GM19099 (cell line): ENCODE results near the gene GUCY2D.

Experiments used
- POLR2A ChIP-seq: IDR thresholded peaks from 3 replicates; pipeline ENCODE4 v1.6.1; 2011; ENCODE audit warnings: low read depth; ENCODE audit not compliant: insufficient read length; ENCODE audit errors: extremely low read depth

The GUCY2D gene

DNA sequence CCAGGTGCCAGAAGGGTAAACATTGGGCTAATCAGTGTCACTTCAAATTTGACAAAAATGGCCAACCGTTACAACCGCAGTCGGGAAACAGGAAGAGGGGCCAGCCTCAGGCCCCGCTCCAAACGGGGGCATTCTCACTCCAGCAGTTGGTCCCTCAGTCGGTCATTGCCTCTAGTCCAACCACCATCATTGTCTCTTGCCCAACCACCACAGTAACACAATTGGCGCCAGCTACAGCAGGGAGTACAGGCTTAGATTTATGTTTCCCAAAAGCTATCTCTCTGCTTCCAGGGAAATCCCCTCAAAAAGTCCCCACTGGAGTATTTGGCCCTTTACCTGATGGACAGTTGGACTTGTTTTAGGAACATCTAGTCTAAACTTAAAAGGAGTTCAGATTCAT is 56.7 kb downstream of the GUCY2D start:
- no peak for TF ChIP-seq POLR2A

- no peak for TF ChIP-seq POLR2A
Observed at GRCh38 chr17:8060274-8060673, 57.9 kb downstream of the GUCY2D start.

DNA sequence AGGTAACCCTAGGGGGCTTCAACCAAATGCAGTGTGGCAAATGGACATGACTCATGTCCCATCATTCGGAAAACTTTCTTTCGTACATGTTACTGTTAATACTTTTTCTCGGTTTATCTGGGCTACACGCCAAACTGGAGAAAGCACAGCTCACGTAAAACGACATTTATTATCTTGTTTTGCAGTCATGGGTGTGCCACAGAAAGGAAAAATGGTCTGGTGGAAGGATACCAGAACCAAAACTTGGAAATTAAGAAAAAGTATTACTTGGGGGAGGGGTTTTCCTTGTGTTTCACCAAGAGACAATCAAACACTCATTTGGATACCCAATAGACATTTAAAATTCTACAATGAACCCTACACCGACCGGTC is 60.0 kb downstream of the GUCY2D start:
- no peak for TF ChIP-seq POLR2A

- no peak for TF ChIP-seq POLR2A
Observed at GRCh38 chr17:8062807-8063483, 60.5 kb downstream of the GUCY2D start.

- TF ChIP-seq POLR2A, result no peak
Observed at GRCh38 chr17:8063761-8064534, 61.5 kb downstream of the GUCY2D start.

- no peak for TF ChIP-seq POLR2A
Observed at GRCh38 chr17:8064561-8065019, 62.2 kb downstream of the GUCY2D start.

GRCh38 chr17:8066841-8067775 is 64.7 kb downstream of the GUCY2D start:
- no peak for TF ChIP-seq POLR2A

DNA sequence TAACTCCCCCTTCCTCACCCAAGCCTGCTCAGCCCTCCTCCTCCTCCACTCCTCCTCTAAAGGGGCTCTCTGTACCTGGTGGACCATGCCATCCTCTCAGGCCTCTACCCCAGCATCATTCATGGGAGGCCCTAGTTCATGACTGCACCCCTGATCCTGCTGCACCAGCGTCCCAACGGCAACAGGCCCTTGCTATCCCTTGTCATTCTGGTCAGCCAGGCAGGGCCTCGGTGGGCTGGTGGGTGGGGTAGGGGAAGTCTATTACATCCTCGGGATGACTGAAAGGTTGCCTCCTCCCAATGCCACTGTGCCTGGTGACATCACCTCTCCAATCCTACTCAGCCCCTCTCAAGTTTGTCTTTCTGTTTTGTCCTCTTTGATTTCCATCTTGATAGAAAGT is 65.4 kb downstream of the GUCY2D start:
- TF ChIP-seq POLR2A, result no peak

- no peak for TF ChIP-seq POLR2A
Observed at GRCh38 chr17:8068736-8069586, 66.5 kb downstream of the GUCY2D start.

- TF ChIP-seq POLR2A, result no peak
Observed at GRCh38 chr17:8069587-8069860, 67.1 kb downstream of the GUCY2D start.
